Fibroblast of mammary gland (primary cell): ENCODE measurements around the gene TAF7.
"Not testable (repeated sequence)": the region's sequence is repeated elsewhere in the genome, so short reads cannot be mapped to it uniquely, and the experiment has no call there.

Experiments
- DNase-seq: peaks from one replicate; pipeline ENCODE4 v3.0.0-alpha.2; 2010; ENCODE audit warnings: low read depth
- H3K4me3 ChIP-seq: 2 replicates; pipeline ENCODE4 v1.5.1; 2011; ENCODE audit warnings: low read depth, mild to moderate bottlenecking, low read length, moderate library complexity; ENCODE audit not compliant: control insufficient read depth
- CTCF ChIP-seq: conservative IDR thresholded peaks from 2 replicates; pipeline ENCODE4 v1.5.1; 2011; ENCODE audit warnings: low read depth, low read length, inconsistent platforms; ENCODE audit not compliant: control insufficient read depth, insufficient read depth

Gene TAF7

GRCh38 chr5:141319699-141320098, 885 bp downstream of the TAF7 start:
- H3K4me3 ChIP-seq, result peak overlapping the region; percentile 89
- no peak for TF ChIP-seq CTCF
- DNase-seq, result no peak

- no peak overlapping the region for H3K4me3 ChIP-seq
- TF ChIP-seq CTCF, result no peak
- no peak for DNase-seq
These were observed 1.4 kb downstream of the TAF7 start for GRCh38 chr5:141319202-141319601.

- DNase-seq, H3K4me3 ChIP-seq: not testable (repeated sequence)
These were observed 3.6 kb downstream of the TAF7 start for GRCh38 chr5:141316963-141317362.

GRCh38 chr5:141313711-141314110, 6.9 kb downstream of the TAF7 start:
- TF ChIP-seq CTCF, result no peak
- H3K4me3 ChIP-seq, result no peak overlapping the region
- no peak for DNase-seq

GRCh38 chr5:141306630-141307029, 14.0 kb downstream of the TAF7 start:
- no peak for TF ChIP-seq CTCF
- no peak for DNase-seq
- no peak overlapping the region for H3K4me3 ChIP-seq

- no peak for TF ChIP-seq CTCF
- no peak within 1 kb of the TSS for H3K4me3 ChIP-seq
- DNase-seq, result no peak
These were observed 16.8 kb downstream of the TAF7 start, which contains the start of gene SLC25A2 for GRCh38 chr5:141303756-141304155. Gene SLC25A2 (minus strand): TSS chr5:141304049. CDS start chr5:141303865, 184 bp downstream.

GRCh38 chr5:141298376-141298775, 22.2 kb downstream of the TAF7 start:
- no peak for TF ChIP-seq CTCF
- H3K4me3 ChIP-seq, result no peak overlapping the region
- DNase-seq, result no peak
